ENCODE data around the gene ADAMTS3.

GRCh38 chr4:72571337-72571736, 2.3 kb upstream of the ADAMTS3 start:
- TF ChIP-seq CTCF (IDR thresholded peaks at IDR 0.05) (no peak), POLR2A (IDR thresholded peaks at IDR 0.05) (no peak)
